PC-9 (cell line): ENCODE data around the gene MMP7.

Experiments used
- EZH2 ChIP-seq: fragments of 200-600 bp; sonication (generic); IDR thresholded peaks from 2 replicates; pipeline ENCODE4 v1.8.0; 2017; ENCODE audit warnings: antibody characterized with exemption, low read depth
- TF ChIP-seq, protein P1 (sequence below): fragments of 200-600 bp; sonication (generic); conservative IDR thresholded peaks from 2 replicates; pipeline ENCODE4 v1.6.1; 2017; ENCODE audit warnings: mixed run types, antibody characterized with exemption, mild to moderate bottlenecking, moderate library complexity

DNA sequence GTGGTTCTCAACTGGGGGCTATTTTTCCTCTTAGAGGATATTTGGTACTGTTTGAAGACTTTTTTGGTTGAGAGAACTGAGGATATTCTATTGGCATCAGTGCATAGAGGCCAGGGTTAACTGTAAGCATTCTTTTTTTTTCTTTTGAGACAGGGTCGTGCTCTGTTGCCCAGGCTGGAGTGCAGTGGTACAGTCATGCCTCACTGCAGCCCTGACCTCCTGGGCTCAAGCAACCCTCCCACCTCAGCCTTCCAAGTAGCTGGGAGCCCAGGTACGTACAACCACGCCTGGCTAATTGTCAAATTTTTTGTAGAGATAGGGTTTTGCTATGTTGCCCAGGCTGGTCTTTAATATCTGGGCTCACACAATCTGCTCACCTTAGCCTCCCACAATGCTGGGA, 12.9 kb downstream of the MMP7 start:
- TF ChIP-seq, protein P1, sequence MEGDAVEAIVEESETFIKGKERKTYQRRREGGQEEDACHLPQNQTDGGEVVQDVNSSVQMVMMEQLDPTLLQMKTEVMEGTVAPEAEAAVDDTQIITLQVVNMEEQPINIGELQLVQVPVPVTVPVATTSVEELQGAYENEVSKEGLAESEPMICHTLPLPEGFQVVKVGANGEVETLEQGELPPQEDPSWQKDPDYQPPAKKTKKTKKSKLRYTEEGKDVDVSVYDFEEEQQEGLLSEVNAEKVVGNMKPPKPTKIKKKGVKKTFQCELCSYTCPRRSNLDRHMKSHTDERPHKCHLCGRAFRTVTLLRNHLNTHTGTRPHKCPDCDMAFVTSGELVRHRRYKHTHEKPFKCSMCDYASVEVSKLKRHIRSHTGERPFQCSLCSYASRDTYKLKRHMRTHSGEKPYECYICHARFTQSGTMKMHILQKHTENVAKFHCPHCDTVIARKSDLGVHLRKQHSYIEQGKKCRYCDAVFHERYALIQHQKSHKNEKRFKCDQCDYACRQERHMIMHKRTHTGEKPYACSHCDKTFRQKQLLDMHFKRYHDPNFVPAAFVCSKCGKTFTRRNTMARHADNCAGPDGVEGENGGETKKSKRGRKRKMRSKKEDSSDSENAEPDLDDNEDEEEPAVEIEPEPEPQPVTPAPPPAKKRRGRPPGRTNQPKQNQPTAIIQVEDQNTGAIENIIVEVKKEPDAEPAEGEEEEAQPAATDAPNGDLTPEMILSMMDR = no peak
- no peak for TF ChIP-seq EZH2
